ENCODE results near the gene ANTXR1.

DNA sequence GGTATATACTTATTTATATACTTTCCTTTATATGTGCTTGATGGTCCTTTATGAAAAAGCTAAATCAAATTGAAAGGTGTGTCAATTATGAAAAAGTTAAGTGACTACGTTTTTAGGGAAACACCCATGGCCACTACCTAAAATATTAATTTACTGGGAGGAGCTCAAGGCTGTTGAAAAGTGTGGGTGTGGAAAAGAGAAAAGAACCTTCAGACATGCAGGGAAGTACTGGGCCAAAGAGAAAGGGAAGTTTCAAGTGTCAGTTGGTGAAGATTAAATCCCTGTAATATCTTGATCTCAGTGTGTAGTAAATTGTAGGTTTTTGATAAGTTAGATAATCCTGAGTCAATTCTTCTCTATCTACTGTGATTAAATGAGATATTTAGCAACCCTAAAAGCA, 44.8 kb upstream of the ANTXR1 start:
- TF ChIP-seq, protein P1, sequence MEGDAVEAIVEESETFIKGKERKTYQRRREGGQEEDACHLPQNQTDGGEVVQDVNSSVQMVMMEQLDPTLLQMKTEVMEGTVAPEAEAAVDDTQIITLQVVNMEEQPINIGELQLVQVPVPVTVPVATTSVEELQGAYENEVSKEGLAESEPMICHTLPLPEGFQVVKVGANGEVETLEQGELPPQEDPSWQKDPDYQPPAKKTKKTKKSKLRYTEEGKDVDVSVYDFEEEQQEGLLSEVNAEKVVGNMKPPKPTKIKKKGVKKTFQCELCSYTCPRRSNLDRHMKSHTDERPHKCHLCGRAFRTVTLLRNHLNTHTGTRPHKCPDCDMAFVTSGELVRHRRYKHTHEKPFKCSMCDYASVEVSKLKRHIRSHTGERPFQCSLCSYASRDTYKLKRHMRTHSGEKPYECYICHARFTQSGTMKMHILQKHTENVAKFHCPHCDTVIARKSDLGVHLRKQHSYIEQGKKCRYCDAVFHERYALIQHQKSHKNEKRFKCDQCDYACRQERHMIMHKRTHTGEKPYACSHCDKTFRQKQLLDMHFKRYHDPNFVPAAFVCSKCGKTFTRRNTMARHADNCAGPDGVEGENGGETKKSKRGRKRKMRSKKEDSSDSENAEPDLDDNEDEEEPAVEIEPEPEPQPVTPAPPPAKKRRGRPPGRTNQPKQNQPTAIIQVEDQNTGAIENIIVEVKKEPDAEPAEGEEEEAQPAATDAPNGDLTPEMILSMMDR (IDR thresholded peaks at IDR 0.05): no peak
- TF ChIP-seq POLR2A (IDR thresholded peaks at IDR 0.05) (no peak), POLR2AphosphoS5 (IDR thresholded peaks at IDR 0.05) (no peak), EP300 (IDR thresholded peaks at IDR 0.05) (no peak)
